Measurements from ENCODE around the gene GPS2. TPM values are rescaled to one million over a fixed set of nuclear protein-coding genes. Genes with fewer than 3 reads are reported as not detected.

The GPS2 gene
- total RNA-seq, 1 experiment from 2014 or later = 62.6 TPM

DNA sequence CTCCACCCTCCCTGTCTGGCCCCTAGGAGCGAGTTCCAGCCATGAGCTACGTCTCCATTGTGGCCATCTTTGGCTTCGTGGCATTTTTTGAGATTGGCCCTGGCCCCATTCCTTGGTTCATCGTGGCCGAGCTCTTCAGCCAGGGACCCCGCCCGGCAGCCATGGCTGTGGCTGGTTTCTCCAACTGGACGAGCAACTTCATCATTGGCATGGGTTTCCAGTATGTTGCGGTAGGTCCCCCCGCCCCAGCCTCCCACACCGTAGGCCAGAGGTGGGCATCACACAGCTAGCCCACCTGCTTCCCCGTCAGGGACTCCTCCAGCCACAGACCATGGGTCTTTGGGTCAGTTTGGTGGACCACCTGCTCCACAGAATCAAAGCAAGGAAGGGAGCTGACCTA lies 29.5 kb downstream of the GPS2 start:
- H3K27ac Mint-ChIP-seq = no peak overlapping the region
- no peaks in the 10 kb centered on the region for H4K20me1 ChIP-seq (ENCODE audit: control insufficient read depth, insufficient read depth, insufficient read length)
- no peak overlapping the region for H3K4ac ChIP-seq (ENCODE audit: low read depth, low read length)
- H2BK12ac ChIP-seq (ENCODE audit: insufficient read length, low read depth, low read length) = no peak overlapping the region
- H3K4me1 Mint-ChIP-seq = peaks cover 10 to 21% of the 10 kb centered on the region in 2 experiments
- H3K27ac ChIP-seq (ENCODE audit: insufficient read length, low read depth, low read length) = no peak overlapping the region
- H3K9ac ChIP-seq (ENCODE audit: extremely low read depth, insufficient read length, low read length) = no peak overlapping the region
- no peak overlapping the region for H4K8ac ChIP-seq (replicated peaks; ENCODE audit: insufficient read length, low read depth, low read length)
- peaks cover 10% of the 10 kb centered on the region for H3K23me2 ChIP-seq (ENCODE audit: insufficient read length, low read depth, low read length, poor library complexity, severe bottlenecking)
- H3K56ac ChIP-seq (ENCODE audit: insufficient read length, low read depth, low read length) = no peak overlapping the region
- no peak overlapping the region for H3T11ph ChIP-seq (ENCODE audit: low read length)
- no peak overlapping the region for H3K14ac ChIP-seq (ENCODE audit: insufficient read depth, low read length)
- no peaks in the 10 kb centered on the region; the same call in 1 of the 2 replicates for H3K4me1 ChIP-seq (ENCODE audit: insufficient read depth, low read length)
- no peaks in the 10 kb centered on the region for H3K9me3 Mint-ChIP-seq
- no peak for TF ChIP-seq CTCF (conservative IDR thresholded peaks at IDR 0.05)
- no peaks in the 10 kb centered on the region for H3K9me3 ChIP-seq (ENCODE audit: control insufficient read depth, low read depth, low read length)
- peaks cover 17% of the 10 kb centered on the region for H3K27me3 Mint-ChIP-seq (ENCODE audit: low read depth)
- no peak overlapping the region for H2BK20ac ChIP-seq (ENCODE audit: low read depth, low read length, poor library complexity, severe bottlenecking)
- H2AFZ ChIP-seq (ENCODE audit: low read length) = no peak overlapping the region
- H2AK5ac ChIP-seq (ENCODE audit: insufficient read length, low read length) = no peak overlapping the region
- H3K4me2 ChIP-seq (ENCODE audit: insufficient read depth, insufficient read length, low read length) = no peak overlapping the region
- no CpG with 5 or more reads among the region's 12 CpGs for whole genome bisulfite sequencing (ENCODE audit: extremely low coverage, insufficient read length, low lambda C conversion rate)
- no peaks in the 10 kb centered on the region for H3K79me1 ChIP-seq (ENCODE audit: insufficient read depth, low read depth, low read length, poor library complexity, severe bottlenecking)
- no peak overlapping the region for H3K23ac ChIP-seq (ENCODE audit: insufficient read length, low read depth, low read length)
- DNase-seq = no peak
- H3K36me3 Mint-ChIP-seq (ENCODE audit: insufficient read depth in 1 of 3, low read depth in 3 of 3) = peaks cover 2 to 25% (median 11%) of the 10 kb centered on the region in 3 experiments; a peak in 5 of 7 replicates
- H3K27me3 ChIP-seq (ENCODE audit: insufficient read depth, low read length) = no peaks in the 10 kb centered on the region
- no peak overlapping the region for H2BK15ac ChIP-seq (ENCODE audit: low read depth, low read length)
- H3K4me3 Mint-ChIP-seq = 0 out of 5 replicates have a peak overlapping the region, but pooled peaks of 1 of the 2 experiments have one; percentile 14
- no peak overlapping the region for H4K5ac ChIP-seq (ENCODE audit: insufficient read length, low read depth, low read length)
- no peak overlapping the region for H3K18ac ChIP-seq (ENCODE audit: insufficient read length, low read depth, low read length)
- no peak overlapping the region for H2BK120ac ChIP-seq (ENCODE audit: low read depth, low read length, poor library complexity, severe bottlenecking)
- H3K79me2 ChIP-seq (ENCODE audit: insufficient read depth, low read length) = no peaks in the 10 kb centered on the region
- no peak overlapping the region for H4K91ac ChIP-seq (ENCODE audit: insufficient read length, low read depth, low read length)
- no peak overlapping the region for H2BK5ac ChIP-seq (ENCODE audit: insufficient read length, low read length)

Measured in H9 (cell line).